Activated B cell treated with CpG ODN at 0.5 μM for 24 hours (primary cell): ENCODE measurements around the gene GGCX. TPM values are rescaled to one million over a fixed set of nuclear protein-coding genes. Genes with fewer than 3 reads are reported as not detected.

Source experiments
- ATAC-seq: fragments of 200-7000 bp; cut with Tn5 transposase; one replicate; pipeline ENCODE4 v1.10.0; 2021; ENCODE audit warnings: low read depth, mild to moderate bottlenecking, moderate library complexity
- CTCF ChIA-PET: fragments of 350-600 bp; sonication (Branson Sonifier 250); formaldehyde crosslinking; loops from one replicate; lab custom pipeline; 2021; ENCODE audit warnings: antibody characterized with exemption; lab: Charles Lee
- POLR2A ChIA-PET: fragments of 350-600 bp; sonication (Branson Sonifier 250); formaldehyde crosslinking; loops from one replicate; lab custom pipeline; 2021; ENCODE audit warnings: antibody characterized with exemption; lab: Charles Lee
- DNase-seq: peaks from one replicate; pipeline ENCODE4 v3.0.0; 2022
- H3K27ac Mint-ChIP-seq: one replicate; pipeline ENCODE4 v1.8.0; 2020; ENCODE audit warnings: mixed read lengths
- H3K27me3 Mint-ChIP-seq: one replicate; pipeline ENCODE4 v1.8.0; 2021; ENCODE audit warnings: mixed read lengths
- H3K36me3 Mint-ChIP-seq: one replicate; pipeline ENCODE4 v1.8.0; 2021; ENCODE audit warnings: low read depth, mixed read lengths
- H3K4me1 Mint-ChIP-seq: one replicate; pipeline ENCODE4 v1.8.0; 2021; ENCODE audit warnings: mixed read lengths
- H3K4me3 Mint-ChIP-seq: one replicate; pipeline ENCODE4 v1.8.0; 2020; ENCODE audit warnings: mild to moderate bottlenecking, mixed read lengths
- H3K9me3 Mint-ChIP-seq: one replicate; pipeline ENCODE4 v1.8.0; 2020; ENCODE audit warnings: mixed read lengths
- intact Hi-C: fragments of 100-400 bp; cut with micrococcal nuclease; formaldehyde crosslinking; loops from one replicate; pipeline ENCODE4 v1.15.1; 2024
- total RNA-seq: library from RNA; stranded (reverse); gene quantifications from 2 replicates; pipeline ENCODE4 v1.2.3, GENCODE V29; 2022
- TF ChIP-seq, protein P1 (sequence below): fragments of 200-600 bp; IDR thresholded peaks from one replicate; pipeline ENCODE4 v1.8.0; 2022; ENCODE audit warnings: antibody characterized with exemption, mild to moderate bottlenecking

Gene GGCX
- 30.0 and 30.7 TPM in 2 replicates for total RNA-seq

DNA sequence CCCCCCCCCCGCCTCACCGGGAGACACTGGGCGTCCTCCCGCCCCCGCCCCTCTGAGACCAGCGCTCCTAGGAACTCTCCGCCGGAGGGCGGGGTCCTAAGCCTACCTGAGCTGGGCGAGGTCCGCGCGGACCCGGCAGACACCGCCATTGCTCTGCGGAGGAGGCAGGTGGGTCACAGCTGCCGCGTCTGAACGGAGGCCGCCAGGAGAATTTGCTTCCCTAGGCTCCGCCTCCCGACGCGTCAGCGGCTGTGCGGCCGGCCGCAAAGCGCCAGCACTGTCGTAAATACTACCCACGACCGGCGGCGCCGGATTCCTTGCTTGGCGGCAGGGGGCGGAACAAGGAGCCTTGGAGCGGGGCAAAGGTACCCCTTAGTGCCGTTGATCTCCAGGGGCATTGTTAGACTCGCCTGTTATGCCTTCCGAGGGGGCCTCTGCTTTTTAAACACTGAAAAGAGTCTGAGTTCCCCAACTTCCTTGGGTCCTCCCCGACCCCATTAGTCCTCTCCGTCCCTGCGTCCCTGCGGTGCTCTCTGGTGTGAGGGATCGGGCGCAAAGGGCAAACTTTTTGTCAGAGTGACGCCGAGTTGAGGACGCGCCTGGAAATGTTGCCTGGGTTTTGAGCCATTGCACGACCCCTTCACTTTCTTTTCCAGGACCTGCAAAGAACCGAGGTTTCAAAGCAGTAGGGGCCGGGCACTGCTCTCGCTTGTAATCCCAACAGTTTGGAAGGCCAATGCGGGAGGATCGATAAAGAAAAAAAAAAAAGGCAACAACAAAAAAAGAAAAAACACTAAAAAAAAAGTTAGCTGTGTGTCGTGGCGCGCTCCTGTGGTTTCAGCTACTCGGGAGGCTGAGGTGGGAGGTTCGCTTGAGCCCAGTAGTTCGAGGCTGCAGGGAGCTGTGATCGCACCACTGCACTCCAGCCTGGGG, at the start of gene GGCX:
GGCX (minus strand) TSS at position 214 of the 933 bp plus-strand sequence; CDS start at position 149, 65 bp downstream.
- DNase-seq (peak; percentile 84), ATAC-seq (peak; percentile 88)
- Mint-ChIP-seq H3K27ac (peak within 1 kb of the TSS; percentile 98), H3K4me3 (peak within 1 kb of the TSS; percentile 98), H3K9me3 (no peaks in the 10 kb centered on the region), H3K4me1 (peaks cover 38% of the 10 kb centered on the region), H3K36me3 (peaks cover 34% of the 10 kb centered on the region), H3K27me3 (no peaks in the 10 kb centered on the region)
- intact Hi-C loops = loop anchor here (1.0 to 2.0 kb wide), 9 partner anchors 9 to 233 kb away; partner anchors contain the start of genes C2orf68, ELMOD3, MAT2A and RETSAT
- ChIA-PET POLR2A (interaction anchor here (0.5 to 5.5 kb wide), 25 partner anchors 9 to 672 kb away, joined by 3 to 68 read pairs (median 6); partner anchors contain the start of genes C2orf68, ELMOD3, MAT2A and RETSAT), CTCF (interaction anchor here (1.0 to 2.1 kb wide), 3 partner anchors 9 to 141 kb away, joined by 3 to 12 read pairs (median 8); no protein-coding TSS in a partner anchor)
- TF ChIP-seq, protein P1, sequence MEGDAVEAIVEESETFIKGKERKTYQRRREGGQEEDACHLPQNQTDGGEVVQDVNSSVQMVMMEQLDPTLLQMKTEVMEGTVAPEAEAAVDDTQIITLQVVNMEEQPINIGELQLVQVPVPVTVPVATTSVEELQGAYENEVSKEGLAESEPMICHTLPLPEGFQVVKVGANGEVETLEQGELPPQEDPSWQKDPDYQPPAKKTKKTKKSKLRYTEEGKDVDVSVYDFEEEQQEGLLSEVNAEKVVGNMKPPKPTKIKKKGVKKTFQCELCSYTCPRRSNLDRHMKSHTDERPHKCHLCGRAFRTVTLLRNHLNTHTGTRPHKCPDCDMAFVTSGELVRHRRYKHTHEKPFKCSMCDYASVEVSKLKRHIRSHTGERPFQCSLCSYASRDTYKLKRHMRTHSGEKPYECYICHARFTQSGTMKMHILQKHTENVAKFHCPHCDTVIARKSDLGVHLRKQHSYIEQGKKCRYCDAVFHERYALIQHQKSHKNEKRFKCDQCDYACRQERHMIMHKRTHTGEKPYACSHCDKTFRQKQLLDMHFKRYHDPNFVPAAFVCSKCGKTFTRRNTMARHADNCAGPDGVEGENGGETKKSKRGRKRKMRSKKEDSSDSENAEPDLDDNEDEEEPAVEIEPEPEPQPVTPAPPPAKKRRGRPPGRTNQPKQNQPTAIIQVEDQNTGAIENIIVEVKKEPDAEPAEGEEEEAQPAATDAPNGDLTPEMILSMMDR = no peak

DNA sequence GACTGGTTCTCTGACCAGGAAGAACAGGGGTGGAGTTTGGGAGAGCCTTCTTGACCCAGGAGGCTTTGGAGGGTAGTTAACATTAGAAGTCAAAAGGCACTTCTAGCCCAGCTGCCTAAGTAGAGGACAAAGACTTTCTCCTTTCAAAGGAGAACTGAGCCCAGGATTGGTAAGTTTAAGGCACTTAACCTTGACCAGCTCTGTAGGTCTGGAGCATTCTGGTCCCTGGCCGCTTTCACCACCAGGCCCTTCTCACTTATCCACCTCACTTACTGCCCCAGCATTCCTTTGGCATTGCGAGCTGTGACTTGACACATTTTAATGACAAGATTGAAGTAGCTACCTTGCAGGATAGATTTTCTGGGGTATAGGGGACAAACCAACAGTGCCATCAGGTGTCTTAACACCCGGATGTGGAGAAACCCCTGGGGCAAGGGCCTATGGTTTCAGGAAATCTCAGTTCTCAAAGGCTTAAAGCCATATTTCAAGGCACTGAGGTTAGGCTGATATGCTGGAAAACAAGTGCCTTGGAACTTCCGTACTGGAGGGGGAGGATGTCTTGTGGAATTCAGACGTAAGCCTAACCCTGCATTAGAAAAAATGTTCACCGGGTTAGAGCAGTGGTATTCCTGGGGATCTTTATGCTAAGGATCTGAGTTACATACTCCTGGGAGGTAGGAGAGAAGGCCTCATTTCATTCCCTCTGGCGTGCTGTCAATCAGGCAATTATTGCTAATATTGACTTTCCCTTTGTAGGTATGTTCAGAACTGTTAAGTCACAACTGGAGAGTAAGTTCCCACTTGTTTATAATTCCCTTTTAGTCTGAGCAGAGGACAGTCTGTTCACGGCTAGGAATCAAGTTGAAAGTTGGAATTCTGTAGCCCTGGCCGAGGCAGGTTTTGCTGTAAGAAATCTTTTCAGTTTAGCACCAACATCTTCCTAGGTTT, 46.2 kb upstream of the GGCX start:
- no peaks in the 10 kb centered on the region for H3K9me3 Mint-ChIP-seq
- H3K4me1 Mint-ChIP-seq = peaks cover 47% of the 10 kb centered on the region
- H3K4me3 Mint-ChIP-seq = no peak overlapping the region

DNA sequence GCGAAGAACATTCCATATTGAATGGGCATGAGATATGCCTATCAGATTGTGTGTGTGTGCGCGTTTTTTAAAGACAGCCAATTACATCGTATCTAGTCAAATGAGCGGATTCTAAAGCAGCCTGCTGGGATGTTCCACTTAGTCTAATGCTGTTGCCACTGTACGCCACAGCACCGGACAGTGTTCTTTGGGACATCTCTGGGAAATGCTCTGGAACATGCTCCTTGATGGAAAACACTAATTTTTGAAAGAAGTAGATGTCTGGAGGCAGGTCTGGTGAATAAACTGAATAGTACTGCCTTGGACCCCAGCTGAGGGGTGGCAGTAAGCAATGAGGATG, 44.8 kb upstream of the GGCX start:
- no peak for ATAC-seq
- DNase-seq = no peak
- POLR2A ChIA-PET = interaction anchor here (0.6 to 4.2 kb wide), 5 partner anchors 10 to 45 kb away, joined by 3 to 22 read pairs (median 6); partner anchors contain the start of genes GGCX, RNF181 and USP39
- Mint-ChIP-seq H3K9me3 (no peaks in the 10 kb centered on the region), H3K36me3 (peaks cover 46% of the 10 kb centered on the region), H3K4me1 (peaks cover 47% of the 10 kb centered on the region), H3K27ac (no peak overlapping the region), H3K4me3 (no peak overlapping the region), H3K27me3 (no peaks in the 10 kb centered on the region)
- intact Hi-C loops = no loop called here
- TF ChIP-seq, protein P1 = no peak
- CTCF ChIA-PET = interaction anchor here (1.5 kb wide), 1 partner anchor 9 kb away, joined by 3 read pairs; the partner anchor contains the start of gene USP39

More for the DNA sequence above, 46.2 kb upstream of the GGCX start:
- peak overlapping the region; percentile 10 for H3K27ac Mint-ChIP-seq
- no peaks in the 10 kb centered on the region for H3K27me3 Mint-ChIP-seq
- ATAC-seq (no peak), DNase-seq (no peak)
- peaks cover 43% of the 10 kb centered on the region for H3K36me3 Mint-ChIP-seq
- TF ChIP-seq, protein P1 = no peak
- intact Hi-C loops = no loop called here
- POLR2A ChIA-PET = interaction anchor here (1.0 to 4.2 kb wide), 4 partner anchors 8 to 69 kb away, joined by 4 to 22 read pairs (median 6); partner anchors contain the start of genes GGCX, RNF181 and USP39
- CTCF ChIA-PET = interaction anchor here (1.5 kb wide), 1 partner anchor 8 kb away, joined by 3 read pairs; the partner anchor contains the start of gene USP39

DNA sequence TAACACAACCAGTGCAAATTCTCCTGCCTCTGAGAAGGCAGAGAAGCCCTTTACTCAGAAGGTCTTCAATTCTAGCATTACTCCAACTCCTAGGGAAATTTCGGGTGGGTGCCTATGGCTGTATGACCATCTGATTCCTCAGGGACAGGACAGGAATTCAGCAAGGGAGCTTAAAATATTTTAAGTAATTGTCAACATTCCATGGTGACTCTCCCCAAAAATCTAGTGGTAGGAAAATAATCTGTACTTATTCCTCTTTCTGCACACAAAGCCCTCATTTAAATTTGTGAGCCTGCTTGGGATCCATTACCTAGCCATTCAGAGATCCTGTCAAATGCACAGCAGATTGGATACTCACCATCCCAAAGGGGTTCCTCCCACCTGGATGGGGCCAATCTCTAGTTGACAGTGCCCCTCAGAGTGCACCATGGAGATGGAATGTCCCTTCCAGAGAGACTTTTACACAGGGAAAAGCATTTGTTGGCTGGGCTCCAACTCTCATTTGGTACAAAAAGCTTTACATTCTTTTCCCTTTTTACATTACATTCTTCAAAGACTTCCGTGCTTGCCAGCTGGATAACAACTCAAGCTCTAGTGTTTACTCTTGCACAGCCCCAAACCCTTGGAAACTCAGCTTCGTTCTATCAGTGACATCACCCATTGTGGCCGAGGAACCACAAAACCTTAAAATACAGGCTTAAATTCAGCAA, 44.3 kb upstream of the GGCX start:
- Mint-ChIP-seq H3K4me1 (peaks cover 47% of the 10 kb centered on the region), H3K4me3 (no peak overlapping the region), H3K27me3 (no peaks in the 10 kb centered on the region), H3K27ac (peak overlapping the region; percentile 5), H3K9me3 (no peaks in the 10 kb centered on the region), H3K36me3 (peaks cover 47% of the 10 kb centered on the region)
- TF ChIP-seq, protein P1 = no peak
- DNase-seq (no peak), ATAC-seq (no peak)
- intact Hi-C loops = no loop called here
- ChIA-PET POLR2A (interaction anchor here (0.6 to 4.2 kb wide), 6 partner anchors 10 to 67 kb away, joined by 3 to 22 read pairs (median 4); partner anchors contain the start of genes GGCX, MAT2A and RNF181), CTCF (interaction anchor here (1.5 kb wide), 1 partner anchor 10 kb away, joined by 3 read pairs; the partner anchor contains the start of gene USP39)
